BLaER1 (cell line): ENCODE measurements around the gene CHD2.

ENCODE experiments used
- H3K27ac ChIP-seq: shearing (Covaris generic); formaldehyde crosslinking; 2 replicates; pipeline ENCODE4 v1.8.1; 2022
- H3K27me3 ChIP-seq: shearing (Covaris generic); formaldehyde crosslinking; 2 replicates; pipeline ENCODE4 v1.8.1; 2022
- H3K36me3 ChIP-seq: shearing (Covaris generic); formaldehyde crosslinking; 2 replicates; pipeline ENCODE4 v1.8.1; 2022
- H3K4me1 ChIP-seq: shearing (Covaris generic); formaldehyde crosslinking; 2 replicates; pipeline ENCODE4 v1.8.1; 2022
- H3K4me2 ChIP-seq: shearing (Covaris generic); formaldehyde crosslinking; 2 replicates; pipeline ENCODE4 v1.8.1; 2022
- H3K4me3 ChIP-seq: shearing (Covaris generic); formaldehyde crosslinking; 2 replicates; pipeline ENCODE4 v1.8.1; 2022
- H3K9ac ChIP-seq: shearing (Covaris generic); formaldehyde crosslinking; 2 replicates; pipeline ENCODE4 v1.8.1; 2022
- H3K9me3 ChIP-seq: shearing (Covaris generic); formaldehyde crosslinking; 2 replicates; pipeline ENCODE4 v1.8.1; 2022
- H4K20me1 ChIP-seq: shearing (Covaris generic); formaldehyde crosslinking; 2 replicates; pipeline ENCODE4 v1.8.1; 2022
- Cebpa-rat ChIP-seq: shearing (Covaris generic); IDR thresholded peaks from 2 replicates; pipeline ENCODE4 v1.8.1; 2022

Gene CHD2

GRCh38 chr15:93065641-93066045 lies 165.5 kb downstream of the CHD2 start:
- Histone ChIP-seq H3K27ac (peak overlapping the region; percentile 22; the same call in 1 of the 2 replicates), H3K9me3 (no peaks in the 10 kb centered on the region), H3K4me1 (peaks cover 88% of the 10 kb centered on the region), H3K9ac (peak overlapping the region; percentile 43; the same call in 1 of the 2 replicates), H3K27me3 (no peaks in the 10 kb centered on the region), H4K20me1 (peaks cover 100% of the 10 kb centered on the region), H3K4me3 (no peak overlapping the region), H3K36me3 (peaks cover 83% of the 10 kb centered on the region), H3K4me2 (peak overlapping the region; percentile 73)
- TF ChIP-seq Cebpa-rat, result no peak

- Histone ChIP-seq H3K4me1 (peaks cover 88% of the 10 kb centered on the region), H3K27ac (no peak overlapping the region), H3K4me2 (peak overlapping the region; percentile 73; the same call in 1 of the 2 replicates), H3K27me3 (no peaks in the 10 kb centered on the region), H4K20me1 (peaks cover 100% of the 10 kb centered on the region), H3K9ac (no peak overlapping the region), H3K4me3 (no peak overlapping the region), H3K36me3 (peaks cover 83% of the 10 kb centered on the region), H3K9me3 (no peaks in the 10 kb centered on the region)
- TF ChIP-seq Cebpa-rat, result no peak
Observed at GRCh38 chr15:93066224-93066681, 166.1 kb downstream of the CHD2 start.

DNA sequence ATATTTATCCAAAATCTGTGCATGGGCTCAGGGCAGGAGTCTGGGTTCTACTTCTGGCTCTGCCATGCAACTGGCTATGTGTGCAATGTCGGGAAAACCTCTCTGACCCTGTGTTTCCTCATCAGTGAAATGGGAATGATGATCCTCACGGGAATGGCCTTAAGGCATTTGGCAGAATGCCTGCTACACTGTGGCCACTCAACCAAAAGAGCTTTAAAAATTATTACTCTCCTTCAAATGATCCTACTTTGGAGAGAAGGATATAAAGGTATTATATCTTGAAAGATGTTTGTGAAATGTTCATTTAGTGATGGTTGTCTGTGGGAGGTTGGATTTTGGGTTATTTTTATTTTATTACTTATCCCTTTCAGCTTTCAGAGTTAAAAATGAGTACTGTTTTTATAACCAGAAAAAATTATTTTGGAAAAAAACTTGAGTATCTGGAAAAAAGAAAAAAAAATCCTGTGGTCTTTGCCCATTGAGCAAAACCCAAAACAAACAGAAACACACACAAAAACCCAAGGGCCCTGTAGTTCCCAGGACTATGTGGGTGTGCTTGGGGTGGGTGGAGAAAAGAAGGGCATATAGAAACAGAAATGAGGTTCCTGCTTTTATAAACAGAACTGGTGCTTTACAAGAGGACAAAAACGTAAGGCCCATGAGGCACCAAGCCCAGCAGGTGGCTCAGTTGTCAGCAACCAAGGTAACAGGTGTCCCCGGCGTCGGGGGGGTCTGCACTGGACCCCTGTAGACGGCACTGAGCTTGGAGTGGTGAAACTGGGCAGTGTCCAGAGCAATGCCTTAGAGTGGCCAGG lies 166.9 kb downstream of the CHD2 start:
- Histone ChIP-seq H3K9ac (no peak overlapping the region), H3K4me1 (peaks cover 88% of the 10 kb centered on the region), H3K36me3 (peaks cover 87% of the 10 kb centered on the region), H3K27ac (no peak overlapping the region), H3K27me3 (no peaks in the 10 kb centered on the region), H3K4me3 (no peak overlapping the region), H4K20me1 (peaks cover 100% of the 10 kb centered on the region), H3K4me2 (no peak overlapping the region), H3K9me3 (no peaks in the 10 kb centered on the region)
- TF ChIP-seq Cebpa-rat, result no peak

DNA sequence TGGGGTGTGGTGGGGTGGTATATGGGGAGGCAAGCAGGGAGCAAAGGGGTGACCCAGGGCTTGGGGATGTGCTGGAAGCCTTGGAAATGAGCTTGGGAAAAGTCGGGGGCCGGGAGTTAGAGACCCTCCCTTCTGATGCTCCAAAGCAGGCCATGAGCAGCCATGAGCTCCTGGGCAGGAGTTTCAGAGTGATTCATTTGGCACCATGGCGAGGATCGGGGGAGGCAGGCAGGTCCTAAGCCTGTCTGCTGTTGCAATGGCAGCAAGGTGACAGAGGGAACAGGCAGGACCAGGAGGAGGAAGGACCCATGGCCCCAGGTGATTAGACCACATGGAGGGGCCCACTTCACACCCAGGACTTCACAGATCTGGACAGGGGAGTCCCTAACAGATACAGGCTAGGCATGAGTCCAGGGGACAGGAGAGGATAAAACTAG lies 167.5 kb downstream of the CHD2 start:
- no peak for TF ChIP-seq Cebpa-rat
- Histone ChIP-seq H3K27me3 (no peaks in the 10 kb centered on the region), H3K4me3 (no peak overlapping the region), H3K9me3 (no peaks in the 10 kb centered on the region), H3K36me3 (peaks cover 87% of the 10 kb centered on the region), H4K20me1 (peaks cover 100% of the 10 kb centered on the region), H3K4me1 (peaks cover 88% of the 10 kb centered on the region), H3K4me2 (no peak overlapping the region), H3K9ac (no peak overlapping the region), H3K27ac (no peak overlapping the region)

GRCh38 chr15:93068581-93069199 lies 168.6 kb downstream of the CHD2 start:
- no peak for TF ChIP-seq Cebpa-rat
- no peak overlapping the region for H3K4me2 ChIP-seq
- H3K4me1 ChIP-seq, result peaks cover 86% of the 10 kb centered on the region
- no peaks in the 10 kb centered on the region for H3K9me3 ChIP-seq
- peaks cover 100% of the 10 kb centered on the region for H4K20me1 ChIP-seq
- no peak overlapping the region for H3K9ac ChIP-seq
- H3K27me3 ChIP-seq, result no peaks in the 10 kb centered on the region
- H3K36me3 ChIP-seq, result peaks cover 80% of the 10 kb centered on the region
- no peak overlapping the region for H3K4me3 ChIP-seq
- no peak overlapping the region for H3K27ac ChIP-seq

DNA sequence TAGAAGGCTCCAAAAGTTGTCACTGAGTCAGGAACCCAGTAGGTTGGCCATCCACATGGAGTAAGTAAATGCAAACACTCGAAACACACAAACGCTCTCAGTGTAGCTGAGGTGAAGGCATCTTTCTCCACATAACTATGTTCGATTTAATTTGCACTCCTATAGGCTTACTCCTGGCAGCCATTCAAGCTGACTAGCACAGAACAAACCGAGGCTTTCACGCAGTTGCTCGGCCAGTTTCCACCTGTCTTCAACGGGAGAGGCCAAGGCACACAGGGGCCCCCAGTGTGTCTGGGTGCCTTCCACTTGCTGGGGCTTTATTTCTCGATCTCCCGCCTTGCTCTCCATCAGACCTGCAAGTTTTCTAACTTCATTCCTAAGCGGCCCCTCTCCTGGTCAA lies 170.0 kb downstream of the CHD2 start:
- peaks cover 86% of the 10 kb centered on the region for H3K4me1 ChIP-seq
- H3K27ac ChIP-seq, result no peak overlapping the region
- no peak for TF ChIP-seq Cebpa-rat
- H3K9me3 ChIP-seq, result no peaks in the 10 kb centered on the region
- H3K4me2 ChIP-seq, result no peak overlapping the region
- H3K9ac ChIP-seq, result no peak overlapping the region
- H3K4me3 ChIP-seq, result no peak overlapping the region
- no peaks in the 10 kb centered on the region for H3K27me3 ChIP-seq
- peaks cover 100% of the 10 kb centered on the region for H4K20me1 ChIP-seq
- peaks cover 66% of the 10 kb centered on the region for H3K36me3 ChIP-seq

GRCh38 chr15:93070551-93071296 lies 170.6 kb downstream of the CHD2 start:
- no peak overlapping the region for H3K27ac ChIP-seq
- no peaks in the 10 kb centered on the region for H3K27me3 ChIP-seq
- no peak overlapping the region for H3K9ac ChIP-seq
- H4K20me1 ChIP-seq, result peaks cover 100% of the 10 kb centered on the region
- TF ChIP-seq Cebpa-rat, result no peak
- H3K4me2 ChIP-seq, result peak overlapping the region; percentile 88; the same call in 1 of the 2 replicates
- peaks cover 61% of the 10 kb centered on the region for H3K36me3 ChIP-seq
- peaks cover 86% of the 10 kb centered on the region for H3K4me1 ChIP-seq
- no peaks in the 10 kb centered on the region for H3K9me3 ChIP-seq
- no peak overlapping the region for H3K4me3 ChIP-seq

DNA sequence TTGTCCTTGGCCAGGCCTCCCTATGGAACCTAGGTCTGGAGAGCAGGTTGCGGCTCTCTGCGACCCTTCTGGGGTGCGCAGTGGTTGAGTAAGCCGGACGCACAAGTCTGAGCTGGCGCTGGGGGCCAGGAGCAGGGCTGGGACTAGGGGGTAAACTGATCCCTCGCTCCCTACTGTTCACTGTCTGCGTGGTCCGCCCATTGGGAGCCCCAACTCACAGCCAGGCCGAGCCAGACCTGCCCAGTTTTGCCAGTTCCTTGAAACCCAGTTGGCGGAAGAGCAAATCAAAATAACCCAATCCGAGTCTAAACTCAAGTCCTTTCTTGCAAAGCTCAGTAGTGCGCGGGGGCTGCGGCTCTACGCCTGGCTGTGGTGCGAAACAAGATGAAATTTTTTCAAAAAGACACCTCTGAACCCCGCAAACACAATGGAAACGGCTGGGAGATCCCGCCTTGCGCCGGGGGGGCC lies 171.4 kb downstream of the CHD2 start:
- 0 out of 2 replicates have a peak overlapping the region, but pooled peaks have one; percentile 11 for H3K27ac ChIP-seq
- peak overlapping the region; percentile 62; the same call in 1 of the 2 replicates for H3K9ac ChIP-seq
- peak overlapping the region; percentile 88 for H3K4me2 ChIP-seq
- H3K4me1 ChIP-seq, result peaks cover 86% of the 10 kb centered on the region
- peaks cover 55% of the 10 kb centered on the region for H3K36me3 ChIP-seq
- H3K27me3 ChIP-seq, result no peaks in the 10 kb centered on the region
- no peak for TF ChIP-seq Cebpa-rat
- no peaks in the 10 kb centered on the region for H3K9me3 ChIP-seq
- H3K4me3 ChIP-seq, result peak overlapping the region; percentile 74; the same call in 1 of the 2 replicates
- H4K20me1 ChIP-seq, result peaks cover 100% of the 10 kb centered on the region

DNA sequence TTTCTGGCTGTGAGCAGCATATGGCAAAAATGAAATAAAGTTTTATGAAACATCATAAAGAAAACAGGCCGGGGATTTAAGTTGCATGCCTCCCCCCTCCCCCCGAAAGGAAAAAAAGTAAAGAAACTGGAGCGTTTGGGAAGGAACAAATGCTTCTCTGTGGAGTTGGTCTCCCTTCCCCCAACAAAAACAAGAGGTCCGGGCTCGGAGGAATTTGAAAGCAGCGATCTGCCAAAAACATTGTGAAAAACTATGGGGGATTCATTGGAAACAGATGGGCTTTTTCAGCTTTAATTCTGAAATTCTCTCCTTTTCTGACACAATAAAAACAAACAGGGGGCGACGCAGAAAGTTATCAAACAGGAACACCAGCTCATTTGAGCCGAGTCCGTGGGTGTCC lies 171.9 kb downstream of the CHD2 start:
- Histone ChIP-seq H3K4me1 (peaks cover 87% of the 10 kb centered on the region), H3K9me3 (no peaks in the 10 kb centered on the region), H3K4me2 (peak overlapping the region; percentile 88), H3K27me3 (no peaks in the 10 kb centered on the region), H4K20me1 (peaks cover 100% of the 10 kb centered on the region), H3K27ac (peak overlapping the region; percentile 52), H3K9ac (peak overlapping the region; percentile 62), H3K36me3 (peaks cover 55% of the 10 kb centered on the region), H3K4me3 (peak overlapping the region; percentile 74)
- no peak for TF ChIP-seq Cebpa-rat
